Measurements from ENCODE around the gene IGFALS.

- TF ChIP-seq CTCF (IDR thresholded peaks at IDR 0.05; ENCODE audit: insufficient read depth, low read length, poor library complexity, severe bottlenecking) (no peak), EZH2phosphoT487 (conservative IDR thresholded peaks at IDR 0.05; ENCODE audit: low read length) (no peak)
Observed at GRCh38 chr16:1810106-1810505, 16.6 kb upstream of the IGFALS start.
